GM12865 (cell line): ENCODE data around the gene PXYLP1.
A peak's percentile ranks its signal among the peaks of the same experiment; 100 is the strongest.

Source experiments
- DNase-seq: peaks from one replicate; pipeline ENCODE4 v3.0.0; 2010; ENCODE audit warnings: low read depth
- H3K4me3 ChIP-seq: 2 replicates; pipeline ENCODE4 v1.5.1; 2011; ENCODE audit warnings: mild to moderate bottlenecking, low read depth, low read length, control low read depth
- TF ChIP-seq, protein P1 (sequence below): IDR thresholded peaks from 2 replicates; pipeline ENCODE4 v1.5.1; 2011; ENCODE audit warnings: low read length, control low read depth, low read depth, inconsistent platforms; ENCODE audit not compliant: insufficient read depth; ENCODE audit errors: missing control alignments

Gene PXYLP1

DNA sequence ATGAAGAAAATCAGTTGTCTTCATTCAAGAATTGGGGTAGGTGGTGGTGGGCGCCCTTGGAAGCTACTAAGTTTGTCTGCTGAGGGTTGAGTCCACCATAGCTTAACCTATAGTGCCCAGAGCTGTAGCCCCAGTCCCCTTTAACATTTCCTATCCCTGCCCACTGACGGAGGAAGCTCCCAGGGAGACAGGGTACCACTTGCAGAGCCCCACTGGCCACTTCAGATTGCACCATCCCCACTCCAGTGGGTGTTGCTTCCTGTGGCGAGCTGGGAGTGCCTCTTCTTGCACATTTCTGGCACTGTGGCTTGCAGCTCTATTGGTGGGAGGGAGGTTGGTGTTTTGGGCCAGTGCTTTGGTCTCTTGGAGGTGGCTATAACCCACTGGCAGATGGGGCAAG lies 2.7 kb downstream of the PXYLP1 start:
- TF ChIP-seq, protein P1, sequence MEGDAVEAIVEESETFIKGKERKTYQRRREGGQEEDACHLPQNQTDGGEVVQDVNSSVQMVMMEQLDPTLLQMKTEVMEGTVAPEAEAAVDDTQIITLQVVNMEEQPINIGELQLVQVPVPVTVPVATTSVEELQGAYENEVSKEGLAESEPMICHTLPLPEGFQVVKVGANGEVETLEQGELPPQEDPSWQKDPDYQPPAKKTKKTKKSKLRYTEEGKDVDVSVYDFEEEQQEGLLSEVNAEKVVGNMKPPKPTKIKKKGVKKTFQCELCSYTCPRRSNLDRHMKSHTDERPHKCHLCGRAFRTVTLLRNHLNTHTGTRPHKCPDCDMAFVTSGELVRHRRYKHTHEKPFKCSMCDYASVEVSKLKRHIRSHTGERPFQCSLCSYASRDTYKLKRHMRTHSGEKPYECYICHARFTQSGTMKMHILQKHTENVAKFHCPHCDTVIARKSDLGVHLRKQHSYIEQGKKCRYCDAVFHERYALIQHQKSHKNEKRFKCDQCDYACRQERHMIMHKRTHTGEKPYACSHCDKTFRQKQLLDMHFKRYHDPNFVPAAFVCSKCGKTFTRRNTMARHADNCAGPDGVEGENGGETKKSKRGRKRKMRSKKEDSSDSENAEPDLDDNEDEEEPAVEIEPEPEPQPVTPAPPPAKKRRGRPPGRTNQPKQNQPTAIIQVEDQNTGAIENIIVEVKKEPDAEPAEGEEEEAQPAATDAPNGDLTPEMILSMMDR, result no peak
- DNase-seq, result no peak
- H3K4me3 ChIP-seq, result no peak overlapping the region

DNA sequence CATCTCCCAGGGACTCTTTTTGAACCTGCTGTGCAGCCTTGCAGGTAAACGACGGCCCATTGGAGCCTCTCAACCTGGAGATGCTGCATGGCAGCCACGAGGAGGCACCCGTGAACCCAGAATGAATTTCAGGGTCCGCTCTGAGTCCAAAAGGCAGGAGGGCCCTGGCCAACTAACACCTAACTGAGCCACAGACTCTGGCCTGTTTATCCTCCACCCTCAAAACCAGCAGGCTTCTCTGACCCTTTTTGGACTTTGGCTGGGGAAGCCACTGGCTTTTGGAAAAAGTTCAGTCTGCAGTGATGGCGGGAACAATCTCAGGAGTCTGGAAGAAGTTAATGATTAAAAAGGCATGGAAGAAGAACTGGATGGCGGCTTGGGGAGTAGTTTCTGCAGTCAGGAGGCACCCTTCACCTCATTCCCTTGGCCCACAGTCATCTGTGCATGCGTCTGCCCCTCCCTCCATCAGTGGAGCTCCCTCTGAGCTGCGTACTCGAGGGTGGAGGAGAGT lies 4.1 kb downstream of the PXYLP1 start:
- DNase-seq, result no peak
- TF ChIP-seq, protein P1, result peak; percentile 13
- no peak overlapping the region for H3K4me3 ChIP-seq

DNA sequence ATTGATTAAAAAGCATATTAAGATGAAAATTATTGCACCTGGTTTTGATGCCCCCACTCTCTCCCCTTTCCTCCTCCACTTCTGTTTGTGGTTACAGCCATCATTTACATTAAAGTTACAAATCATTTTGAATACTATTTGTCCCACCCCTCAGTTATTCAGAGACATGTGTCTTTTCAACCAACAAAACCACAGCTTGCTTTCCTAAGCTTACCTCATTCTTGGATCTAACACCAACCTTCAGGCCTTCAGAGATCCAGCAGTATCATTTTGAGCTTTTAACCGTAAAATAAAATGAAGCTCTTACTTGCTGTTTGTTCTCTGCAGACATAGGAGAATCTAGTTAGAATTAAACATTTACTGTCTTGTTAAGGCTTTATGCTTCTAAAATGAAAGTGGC lies 4.7 kb downstream of the PXYLP1 start:
- H3K4me3 ChIP-seq, result no peak overlapping the region
- TF ChIP-seq, protein P1, result no peak
- DNase-seq, result no peak

DNA sequence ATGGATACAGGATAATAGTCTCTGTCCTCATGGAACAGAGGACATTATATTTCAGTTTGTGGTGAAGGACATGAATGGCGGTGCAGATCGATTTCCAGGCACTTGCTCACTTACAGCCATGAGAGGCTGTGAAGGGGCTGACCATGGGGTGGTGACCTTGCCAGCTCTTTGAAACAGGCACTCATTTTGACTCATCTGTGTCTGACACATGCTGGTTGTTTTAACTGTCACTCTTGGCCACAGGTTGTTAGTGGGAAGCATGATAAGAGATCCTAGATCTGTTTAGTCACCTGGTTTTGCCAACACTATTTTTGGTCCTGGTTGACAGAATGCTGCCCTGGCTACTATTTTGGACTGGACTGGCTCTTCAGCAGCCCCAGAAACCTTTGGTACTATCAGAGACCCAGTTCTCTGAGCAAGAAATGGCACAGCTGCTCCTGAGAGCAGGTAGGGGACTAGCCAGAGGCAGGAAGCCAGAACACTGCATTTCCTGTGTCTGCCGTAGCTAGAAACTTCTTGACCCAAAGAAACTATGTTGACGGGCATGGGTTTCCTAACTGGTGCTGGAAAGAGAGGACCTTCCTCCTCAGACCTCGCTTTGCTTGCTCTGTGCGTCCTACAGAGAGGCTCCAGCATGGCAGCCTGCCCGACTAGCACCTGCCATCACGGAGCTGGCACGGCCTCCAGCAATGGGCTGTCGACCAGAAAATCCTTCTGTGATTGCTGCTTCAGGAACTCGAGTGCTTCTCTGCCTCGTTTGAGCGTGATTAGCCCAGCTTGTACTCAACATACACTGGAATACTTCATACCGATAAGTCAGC lies 6.3 kb downstream of the PXYLP1 start:
- H3K4me3 ChIP-seq, result no peak overlapping the region
- DNase-seq, result peak; percentile 28
- TF ChIP-seq, protein P1, result no peak

DNA sequence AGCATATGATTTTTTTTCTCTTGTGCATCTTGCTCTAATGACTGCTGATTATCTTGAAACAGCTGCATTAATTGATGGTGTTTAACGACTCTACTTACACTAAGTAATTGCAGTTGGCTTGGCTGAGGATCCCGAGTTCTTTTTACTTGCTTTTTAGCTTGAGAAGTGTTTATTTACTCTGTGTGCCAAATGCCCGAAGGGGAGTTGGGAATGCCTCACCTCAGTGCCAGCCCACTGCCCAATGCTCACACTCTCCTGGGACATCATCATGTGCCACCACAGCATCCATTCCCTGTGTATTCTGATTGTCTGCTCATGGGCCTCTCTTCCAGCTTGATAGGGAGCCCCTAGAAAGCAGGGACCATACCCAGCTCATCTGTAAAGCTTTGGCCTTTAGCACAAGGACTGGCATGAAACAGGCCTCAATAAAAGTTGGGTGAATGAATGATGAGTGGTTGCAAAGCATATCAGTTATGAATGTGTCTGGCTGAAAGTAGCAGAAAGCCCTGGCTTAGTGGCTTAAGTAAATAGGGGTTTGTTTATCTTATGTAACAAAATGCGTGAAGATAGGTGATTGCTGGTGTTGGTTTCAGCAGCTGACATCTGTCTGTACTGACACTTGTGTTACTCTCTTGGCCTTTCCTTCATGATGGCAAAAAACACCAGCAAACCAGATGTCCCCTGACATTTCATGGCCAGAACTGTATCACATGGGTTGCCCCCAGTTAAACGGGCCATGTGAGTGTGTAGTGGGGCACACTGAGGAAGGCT lies 8.1 kb downstream of the PXYLP1 start:
- DNase-seq, result no peak
- H3K4me3 ChIP-seq, result no peak overlapping the region
- TF ChIP-seq, protein P1, result no peak

DNA sequence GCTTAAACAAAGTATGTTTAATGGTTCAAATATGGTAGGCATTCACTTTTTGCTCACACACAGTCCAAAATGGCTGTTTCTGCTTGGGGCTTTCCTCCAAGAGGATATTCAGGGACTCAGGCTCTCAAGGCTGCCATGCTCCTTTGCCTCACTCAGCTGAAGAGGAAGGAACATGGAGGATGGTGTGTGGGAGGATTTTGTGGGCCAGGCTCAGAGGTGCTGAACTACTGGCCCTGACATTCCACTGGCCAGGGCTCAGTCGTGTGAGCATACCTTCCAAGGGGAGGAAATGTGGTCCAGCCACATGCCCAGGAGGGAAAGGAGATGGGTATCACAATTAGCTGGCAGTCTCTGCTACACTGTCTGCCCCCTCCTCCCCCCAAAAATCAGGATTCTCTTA lies 8.7 kb downstream of the PXYLP1 start:
- no peak for DNase-seq
- no peak overlapping the region for H3K4me3 ChIP-seq
- TF ChIP-seq, protein P1, result no peak
